GM19467 (cell line): ENCODE data around the gene SMCHD1.
"Not testable (repeated sequence)": the region's sequence is repeated elsewhere in the genome, so short reads cannot be mapped to it uniquely, and the experiment has no call there.

ENCODE experiments used
- ATAC-seq: cut with Tn5 transposase; IDR thresholded peaks from one replicate; pipeline ENCODE4 v1.9.1; 2021; ENCODE audit warnings: mild to moderate bottlenecking, moderate library complexity; ENCODE audit not compliant: unreplicated experiment

The SMCHD1 gene

DNA sequence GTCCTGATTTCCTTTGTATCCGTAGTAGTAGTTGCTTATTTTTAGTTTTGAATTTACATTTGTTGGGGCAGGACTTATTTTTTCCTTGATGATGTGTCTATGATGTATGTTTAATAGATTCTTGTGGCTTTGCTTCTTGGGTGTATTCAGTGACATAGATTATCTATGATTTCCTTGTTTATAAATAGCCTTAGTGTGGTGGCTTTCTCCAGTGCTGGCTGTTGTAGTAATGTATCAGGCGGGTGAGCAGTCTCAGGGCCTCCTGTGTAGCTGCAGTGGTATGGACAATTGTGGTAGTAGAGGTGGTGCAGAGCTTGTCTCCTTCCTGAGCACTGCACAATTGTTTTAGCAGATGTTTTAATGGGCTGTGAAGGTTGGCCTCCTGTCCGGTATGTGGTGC lies 60.5 kb downstream of the SMCHD1 start:
- no peak for ATAC-seq

DNA sequence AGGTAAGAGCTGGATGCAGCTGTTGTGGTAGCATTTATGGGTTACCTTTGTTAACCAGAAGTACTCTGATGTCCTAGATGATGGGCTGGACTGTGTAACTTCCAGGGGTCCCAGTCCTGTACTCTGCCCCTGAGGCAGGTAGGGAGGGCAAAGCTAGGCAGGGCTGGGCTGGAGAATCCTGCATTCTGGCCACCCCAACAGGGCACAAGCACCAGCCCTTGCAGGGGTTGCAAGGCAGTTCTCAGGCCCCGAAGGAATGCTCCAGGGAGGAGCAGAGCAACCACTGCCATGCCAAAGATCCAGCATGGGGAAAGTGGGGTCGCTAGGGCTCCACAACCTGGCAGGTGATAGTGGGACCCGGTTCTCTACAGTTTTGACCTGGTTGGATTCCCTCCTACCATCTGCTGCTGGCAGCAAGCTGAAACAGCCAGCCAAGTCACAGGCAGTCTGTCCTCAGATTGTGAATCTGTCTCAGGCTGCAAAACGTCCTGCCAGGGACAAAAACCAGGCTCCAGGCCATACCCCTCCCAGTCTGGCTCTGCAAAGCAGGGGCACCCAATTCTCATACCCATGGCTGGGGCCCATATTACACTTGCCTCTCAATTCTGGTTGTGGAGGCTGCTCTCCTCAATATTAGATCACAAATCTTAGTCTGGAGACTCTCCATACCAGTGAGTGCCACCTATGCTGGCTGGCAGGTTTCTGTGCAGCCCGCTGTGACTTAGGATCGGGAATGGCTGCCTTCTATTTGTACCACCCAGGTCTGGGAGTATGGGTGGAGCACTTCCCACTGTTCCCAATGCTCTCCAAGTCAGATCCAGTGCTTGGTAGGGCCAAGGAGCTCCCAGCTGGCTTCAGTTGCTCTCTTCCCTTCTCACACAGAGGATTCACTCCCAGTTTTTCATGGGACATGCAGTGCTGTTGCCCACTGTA lies 61.1 kb downstream of the SMCHD1 start:
- ATAC-seq = no peak

DNA sequence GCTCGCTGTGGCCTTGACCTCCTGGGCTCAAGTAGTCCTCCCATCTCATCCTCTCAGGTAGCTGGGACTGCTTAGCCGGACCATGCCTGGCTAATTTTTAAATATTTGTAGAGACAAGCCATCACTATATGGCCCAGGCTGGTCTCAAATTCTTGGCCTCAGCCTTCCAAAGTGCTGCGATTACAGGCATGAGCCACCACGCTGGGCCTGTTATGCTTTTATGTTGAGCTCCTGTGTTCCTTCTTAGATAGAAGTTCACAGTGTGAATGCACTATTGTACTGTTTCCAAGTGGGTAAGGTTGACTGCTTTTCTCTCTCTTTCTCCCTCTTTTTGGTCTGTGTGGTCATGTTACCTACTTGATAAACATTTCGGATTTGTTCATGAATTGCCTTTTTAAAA lies 61.9 kb downstream of the SMCHD1 start:
- ATAC-seq = no peak

DNA sequence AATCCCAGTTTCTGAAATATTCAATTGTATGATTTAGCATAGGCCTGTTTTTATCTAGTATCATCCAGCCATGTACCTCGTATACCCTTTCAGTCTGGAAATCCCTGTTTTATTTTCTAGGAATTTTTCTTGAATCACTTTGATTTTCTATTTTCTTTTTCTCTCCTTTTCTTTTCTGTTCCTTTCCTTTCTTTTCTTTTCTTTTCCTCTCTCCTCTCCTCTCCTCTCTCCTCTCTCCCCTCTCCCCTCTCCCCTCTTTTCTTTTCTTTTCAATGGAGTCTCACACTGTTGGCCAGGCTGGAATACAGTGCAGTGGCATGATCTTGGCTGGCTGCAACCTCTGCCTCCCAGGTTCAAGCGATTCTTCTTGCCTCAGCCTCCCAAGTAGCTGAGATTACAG lies 63.5 kb downstream of the SMCHD1 start:
- no peak for ATAC-seq

DNA sequence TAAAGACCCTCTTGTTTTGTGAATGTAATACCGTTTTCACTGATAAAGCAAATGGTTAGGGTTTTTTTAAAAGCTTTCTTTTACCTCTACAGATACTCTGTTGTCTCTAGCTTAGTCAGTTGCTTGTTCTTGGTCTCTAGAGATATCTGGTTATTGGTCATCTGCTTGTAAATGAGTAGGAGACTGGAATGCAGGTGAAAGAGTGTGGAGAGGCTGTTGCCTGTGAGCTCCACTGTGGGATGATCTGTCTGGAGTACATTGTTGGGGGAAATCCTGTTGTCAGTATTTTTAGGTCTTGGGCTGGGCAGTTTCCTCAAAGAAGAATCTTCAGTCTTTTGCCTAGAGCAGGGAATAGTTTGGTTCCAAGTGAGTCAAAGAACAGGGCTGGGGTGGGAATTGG lies 67.7 kb downstream of the SMCHD1 start:
- ATAC-seq = no peak

DNA sequence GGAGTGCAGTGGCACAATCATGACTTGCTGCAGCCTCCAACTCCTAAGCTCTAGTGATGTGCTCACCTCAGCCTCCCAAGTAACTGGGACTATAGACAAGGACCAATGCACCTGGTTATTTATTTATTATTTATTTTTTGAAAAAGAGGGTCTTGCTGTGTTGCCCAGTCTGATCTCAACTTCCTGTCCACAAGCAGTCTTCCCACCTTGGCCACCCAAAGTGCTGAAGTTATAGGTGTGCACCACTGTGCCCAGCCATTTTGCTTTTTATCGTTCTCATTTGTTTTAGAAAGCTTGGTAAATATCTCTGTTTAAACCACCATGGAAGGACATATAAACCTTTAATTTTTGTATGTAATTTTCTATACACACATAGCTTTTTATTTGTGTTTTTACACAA lies 74.2 kb downstream of the SMCHD1 start:
- no peak for ATAC-seq

DNA sequence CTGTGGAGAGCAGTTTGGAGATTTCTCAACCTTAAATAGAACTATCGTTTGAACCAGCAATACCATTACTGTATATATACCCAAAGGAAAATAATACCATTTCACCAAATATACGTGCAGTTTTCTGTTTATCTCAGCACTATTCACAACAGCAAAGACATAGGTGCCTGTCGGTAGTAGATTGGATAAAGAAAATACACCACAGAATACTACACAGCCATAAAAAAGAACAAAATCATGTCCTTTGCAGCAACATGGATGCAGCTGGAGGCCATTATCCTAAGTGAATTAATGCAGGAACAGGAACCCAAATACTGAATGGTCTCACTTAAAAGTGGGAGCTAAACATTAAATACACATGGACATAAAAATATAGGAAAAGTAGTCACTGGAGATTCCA lies 81.3 kb downstream of the SMCHD1 start:
- ATAC-seq = no peak

DNA sequence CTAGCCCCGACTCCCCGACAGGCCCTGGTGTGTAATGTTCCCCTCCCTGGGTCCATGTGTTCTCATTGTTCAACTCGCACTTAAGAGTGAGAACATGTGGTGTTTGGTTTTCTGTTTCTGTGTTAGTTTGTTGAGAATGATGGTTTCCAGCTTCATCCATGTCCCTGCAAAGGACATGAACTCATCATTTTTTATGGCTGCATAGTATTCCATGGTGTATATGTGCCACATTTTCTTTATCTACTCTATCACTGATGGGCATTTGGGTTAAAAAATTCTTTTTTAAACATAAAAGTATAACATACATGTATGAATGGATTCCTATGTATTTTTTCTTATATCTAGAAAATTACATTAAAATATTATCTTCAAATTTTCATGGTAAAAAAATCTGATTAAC lies 84.6 kb downstream of the SMCHD1 start:
- not testable (repeated sequence) for ATAC-seq

DNA sequence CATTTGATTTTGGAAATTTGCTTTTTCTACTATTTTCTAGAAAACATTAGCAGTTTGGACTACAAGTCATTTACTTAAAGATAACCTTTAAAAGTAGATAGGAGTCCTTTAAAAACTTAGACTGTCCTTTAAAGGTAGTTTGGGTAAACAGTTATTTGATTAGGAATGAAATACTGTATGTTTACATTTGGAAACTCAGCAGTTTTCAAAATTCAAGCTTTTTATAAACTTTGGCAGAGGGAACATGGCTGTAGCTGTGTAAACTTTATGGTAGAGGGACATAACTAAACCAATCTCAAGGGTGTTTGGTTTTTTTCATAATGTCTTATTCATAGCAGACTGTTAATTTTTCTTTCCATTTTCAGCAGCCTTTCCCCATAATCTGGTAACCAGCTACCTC lies 90.7 kb downstream of the SMCHD1 start:
- no peak for ATAC-seq

DNA sequence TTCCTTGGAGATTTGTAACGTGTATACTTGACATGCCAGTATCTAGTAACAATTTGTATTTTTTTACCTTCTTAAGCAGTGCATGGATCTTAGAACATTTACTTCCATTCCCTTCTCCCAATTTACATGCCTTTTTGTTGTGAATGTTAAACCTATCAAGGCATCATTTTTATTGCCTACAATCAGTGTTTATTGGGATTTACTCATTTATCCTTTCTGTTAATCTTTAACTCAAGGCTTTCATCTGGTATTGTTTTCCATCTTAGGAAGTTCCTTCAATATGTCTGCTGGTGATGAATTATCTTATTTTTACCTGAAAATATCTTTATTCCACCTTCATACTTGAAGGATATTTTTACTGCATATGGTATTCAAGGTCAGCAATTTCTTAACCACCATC lies 102.8 kb downstream of the SMCHD1 start:
- no peak for ATAC-seq

DNA sequence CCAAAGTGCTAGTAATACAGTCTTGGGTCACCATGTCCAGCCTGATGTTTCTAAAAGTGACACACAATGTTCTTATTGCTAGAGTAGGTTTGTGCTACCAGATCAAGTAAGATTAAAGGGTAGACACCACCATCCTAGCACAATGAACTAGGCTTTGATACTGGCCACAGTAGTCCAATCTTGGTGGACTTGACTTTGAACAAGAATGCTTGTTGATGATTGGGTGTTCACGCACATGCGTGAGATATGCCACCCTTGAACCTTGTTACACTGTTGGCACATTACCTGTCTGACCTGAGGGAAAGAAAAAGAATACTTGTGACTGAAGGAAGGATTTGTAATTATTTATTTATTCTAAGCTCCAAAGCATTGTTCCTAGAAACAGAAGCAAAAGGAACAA lies 119.1 kb downstream of the SMCHD1 start:
- no peak for ATAC-seq

DNA sequence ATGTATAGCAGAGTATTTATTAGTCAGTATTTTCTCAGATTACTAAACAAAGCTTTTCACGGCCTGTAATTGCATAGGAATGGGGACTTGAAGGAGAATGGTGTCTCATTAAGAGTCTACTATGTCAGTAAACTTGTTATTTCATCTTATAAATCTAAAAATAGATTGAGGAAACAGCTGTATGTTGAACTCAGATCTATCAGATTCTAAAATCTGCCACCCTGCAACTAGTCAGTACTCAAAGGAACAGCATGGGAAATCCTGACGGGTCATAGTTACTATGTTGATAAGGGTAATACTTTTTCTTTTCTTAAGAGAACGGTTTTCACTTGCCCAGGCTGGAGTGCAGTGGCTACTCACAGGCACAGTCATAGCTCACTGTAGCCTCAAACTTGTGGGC lies 121.1 kb downstream of the SMCHD1 start:
- no peak for ATAC-seq

DNA sequence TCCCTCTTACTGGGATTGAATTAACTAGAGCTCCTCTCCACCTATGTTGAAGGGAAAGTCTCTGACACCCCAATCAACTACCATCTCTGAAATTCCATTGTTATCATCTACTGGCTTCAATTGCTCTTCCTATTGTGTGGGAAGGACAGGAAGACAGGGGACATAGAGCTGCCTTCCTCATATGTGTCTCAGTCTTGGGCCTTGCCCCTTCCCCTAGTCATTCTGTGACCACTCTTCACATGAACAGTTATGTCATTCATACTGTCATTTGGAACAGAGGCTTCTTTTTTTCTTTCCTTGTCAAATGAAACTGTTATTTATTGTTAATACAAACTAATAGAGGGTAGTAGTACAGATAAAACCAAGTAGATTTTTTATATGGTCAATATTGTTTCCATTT lies 121.7 kb downstream of the SMCHD1 start:
- ATAC-seq = no peak

DNA sequence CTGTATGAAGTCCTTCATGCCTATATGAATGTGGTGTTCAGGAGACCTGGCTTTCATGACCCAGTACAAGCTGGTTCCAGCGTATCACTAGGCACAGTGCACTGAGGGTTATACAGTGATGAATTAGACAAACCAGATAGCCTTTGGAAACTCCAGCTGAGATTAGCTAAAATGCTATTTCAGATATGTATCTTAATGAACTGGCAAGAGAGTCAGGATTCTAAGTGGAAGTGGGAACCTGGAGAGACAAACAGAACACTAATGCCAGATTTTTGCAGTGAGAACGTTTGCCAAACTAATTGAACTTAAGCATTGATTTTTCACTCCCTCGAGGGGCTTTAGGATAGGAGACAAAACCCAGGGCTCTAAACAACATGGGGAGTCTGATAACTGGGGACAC lies 125.2 kb downstream of the SMCHD1 start:
- ATAC-seq = no peak

DNA sequence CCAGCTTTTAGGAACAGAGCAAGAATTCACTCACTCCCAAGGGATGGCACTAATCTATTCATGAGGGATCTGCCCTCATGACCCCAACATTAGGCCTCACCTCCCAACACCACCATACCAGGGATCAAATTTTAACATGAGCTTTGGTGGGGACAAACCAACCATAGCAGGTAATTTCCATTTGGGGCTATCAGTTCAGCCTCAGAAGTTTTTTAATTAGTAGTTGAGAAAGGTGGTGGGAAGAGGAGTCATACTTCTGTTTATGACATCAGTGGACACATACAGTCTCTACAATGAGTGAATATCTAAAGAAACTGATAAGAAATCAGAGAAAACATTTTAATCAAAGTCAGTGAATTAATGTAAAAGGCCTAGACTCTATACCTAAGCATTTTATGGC lies 131.7 kb downstream of the SMCHD1 start:
- ATAC-seq = no peak

DNA sequence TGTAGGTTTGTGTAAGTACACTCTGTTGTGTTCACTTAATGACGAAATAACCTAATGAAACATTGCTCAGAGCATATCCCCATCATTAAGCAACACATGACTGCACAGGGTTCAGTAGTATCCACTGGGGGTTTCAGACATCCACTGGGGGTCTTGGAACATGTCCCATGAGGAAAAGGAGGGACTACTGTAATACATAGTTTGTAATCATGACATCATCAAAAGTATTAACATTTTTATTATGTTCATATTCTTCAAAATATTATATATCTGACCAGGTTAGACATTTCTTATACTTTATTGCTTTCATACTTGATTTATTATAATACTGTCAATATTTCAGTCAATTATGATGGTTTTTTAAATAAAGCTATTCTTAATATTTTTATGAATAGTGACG lies 136.9 kb downstream of the SMCHD1 start:
- no peak for ATAC-seq

DNA sequence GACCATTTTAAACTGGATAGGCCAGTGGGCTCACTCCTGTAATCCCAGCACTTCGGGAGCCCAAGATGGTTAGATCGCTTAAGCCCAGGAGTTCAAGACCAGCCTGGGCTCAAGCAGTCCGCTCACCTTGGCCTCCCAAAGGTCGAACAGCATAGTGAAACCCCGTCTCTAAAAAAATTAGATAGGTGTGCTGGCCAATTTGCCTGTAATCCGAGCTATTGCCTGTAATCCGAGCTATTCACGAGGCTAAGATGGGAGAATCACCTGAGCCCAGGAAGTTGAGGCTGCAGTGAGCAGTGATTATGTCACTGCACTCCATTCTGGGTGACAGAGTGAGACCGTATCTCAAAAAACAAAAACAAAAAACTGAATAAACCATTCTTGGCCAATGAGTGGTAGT lies 138.6 kb downstream of the SMCHD1 start:
- ATAC-seq = no peak

DNA sequence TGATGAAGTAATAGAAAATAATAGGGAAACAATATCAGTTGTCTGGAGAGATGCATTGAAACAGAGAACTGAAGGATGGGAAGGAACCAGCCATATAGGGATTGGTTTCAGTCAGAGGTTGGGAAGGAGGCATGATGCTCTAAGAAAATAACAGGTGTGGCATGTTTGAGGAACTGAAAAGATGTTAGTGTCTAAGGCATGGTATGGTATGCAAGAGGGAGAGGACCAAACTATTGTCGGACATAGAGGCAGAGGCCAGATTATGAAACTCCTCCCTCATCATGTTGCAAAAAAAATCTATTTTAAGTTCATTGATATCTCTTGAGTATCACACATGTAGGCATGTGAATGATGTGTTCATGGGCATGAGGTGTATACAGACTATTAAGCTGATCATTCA lies 142.4 kb downstream of the SMCHD1 start:
- no peak for ATAC-seq

DNA sequence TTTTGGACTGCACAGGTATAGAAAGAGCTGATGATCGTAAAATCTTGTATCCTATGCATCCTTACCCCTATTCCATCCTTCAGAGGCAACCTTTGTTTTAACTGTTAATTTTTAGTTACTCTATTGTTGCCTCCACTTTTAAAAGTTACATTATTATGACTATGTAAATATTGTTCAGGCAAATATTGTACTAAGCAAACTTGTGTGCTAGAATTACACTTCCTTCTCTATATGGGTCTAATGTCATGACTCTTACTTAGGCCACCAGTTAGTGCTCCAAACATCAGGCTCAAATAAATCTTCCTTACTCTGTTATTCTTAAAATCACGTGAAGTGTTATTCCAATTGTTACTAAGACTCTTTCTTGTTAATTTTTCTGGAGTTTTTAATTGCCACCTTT lies 143.8 kb downstream of the SMCHD1 start:
- no peak for ATAC-seq

DNA sequence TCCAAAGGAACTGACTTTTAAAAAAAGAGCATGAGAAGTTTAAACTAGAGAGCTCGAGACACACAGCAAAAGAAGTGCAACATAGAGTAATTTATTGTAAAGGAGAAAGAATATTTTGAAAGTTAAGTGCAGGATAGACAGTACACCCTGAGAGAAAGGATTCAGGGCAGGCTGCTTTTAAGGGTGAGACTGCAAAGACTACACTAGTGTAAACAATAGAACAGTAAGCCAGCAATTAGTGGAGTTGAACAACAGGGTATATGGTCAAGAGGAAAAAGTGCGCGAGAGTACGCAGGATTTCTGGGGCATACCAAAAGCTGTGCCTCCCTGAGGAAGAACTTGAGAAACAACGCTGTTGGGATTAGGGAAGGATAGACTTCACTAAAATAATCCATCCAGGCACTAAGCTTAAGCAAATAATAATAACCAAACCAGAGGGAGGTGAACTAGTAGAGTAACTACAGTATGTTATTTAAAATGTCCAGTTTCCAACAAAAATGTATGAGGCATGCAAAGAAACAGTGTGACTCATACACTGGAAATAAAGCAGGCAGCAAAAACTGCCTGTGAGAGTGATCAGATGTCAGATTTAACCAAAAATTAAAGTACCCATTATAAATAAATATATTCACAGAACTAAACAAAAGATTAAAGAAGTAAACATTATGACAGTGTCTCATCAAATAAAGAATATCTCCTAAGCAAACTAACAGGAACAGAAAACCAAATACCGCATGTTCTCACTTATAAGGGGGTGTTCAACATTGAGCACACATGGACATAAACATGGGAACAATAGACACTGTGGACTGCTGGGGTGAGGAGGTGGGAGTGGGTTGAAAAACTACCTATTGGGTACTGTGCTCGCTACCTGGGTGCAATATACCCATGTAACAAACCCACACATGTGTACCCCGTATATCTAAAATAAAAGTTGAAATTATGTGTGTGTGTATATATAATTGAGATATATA lies 150.7 kb downstream of the SMCHD1 start:
- no peak for ATAC-seq

DNA sequence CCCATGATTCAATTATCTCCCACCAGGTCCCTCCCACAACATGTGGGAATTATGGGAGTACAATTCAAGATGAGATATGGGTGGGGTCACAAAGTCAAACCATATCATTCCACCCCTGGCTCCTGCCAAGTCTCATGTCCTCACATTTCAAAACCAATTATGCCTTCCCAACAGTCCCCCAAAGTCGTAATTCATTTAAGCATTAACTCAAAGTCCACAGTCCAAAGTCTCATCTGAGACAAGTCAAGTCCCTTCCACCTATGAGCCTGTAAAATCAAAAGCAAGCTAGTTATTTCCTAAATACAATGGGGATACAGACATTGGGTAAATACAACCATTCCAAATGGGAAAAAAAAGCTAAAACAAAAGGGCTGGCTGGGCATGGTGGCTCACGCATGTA lies 153.1 kb downstream of the SMCHD1 start:
- not testable (repeated sequence) for ATAC-seq

DNA sequence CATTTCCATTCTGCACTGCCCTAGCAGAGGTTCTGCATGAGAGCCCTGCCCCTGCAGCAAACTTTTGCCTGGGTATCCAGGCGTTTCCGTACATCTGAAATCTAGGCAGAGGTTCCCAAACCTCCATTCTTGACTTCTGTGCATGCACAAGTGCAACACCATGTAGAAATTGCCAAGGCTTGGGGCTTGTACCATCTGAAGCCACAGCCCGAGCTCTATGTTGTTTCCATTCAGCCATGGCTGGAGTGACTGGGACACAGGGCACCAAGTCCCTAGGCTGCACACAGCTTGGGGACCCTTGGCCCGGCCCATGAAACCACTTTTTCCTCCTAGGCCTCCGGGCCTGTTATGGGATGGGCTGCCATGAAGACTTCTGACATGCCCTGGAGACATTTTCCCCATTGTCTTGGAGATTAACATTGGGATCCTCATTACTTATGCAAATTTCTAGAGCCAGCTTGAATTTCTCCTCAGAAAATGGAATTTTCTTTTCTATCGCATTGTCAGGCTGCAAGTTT lies 154.2 kb downstream of the SMCHD1 start:
- not testable (repeated sequence) for ATAC-seq
